CMK (cell line): ENCODE measurements around the gene EDDM13.
A peak's percentile ranks its signal among the peaks of the same experiment; 100 is the strongest.
"Not testable (repeated sequence)": the region's sequence is repeated elsewhere in the genome, so short reads cannot be mapped to it uniquely, and the experiment has no call there.

Experiments
- DNase-seq: peaks from one replicate; pipeline ENCODE4 v3.0.0-alpha.2; 2010; ENCODE audit warnings: low read depth

EDDM13 gene, protein sequence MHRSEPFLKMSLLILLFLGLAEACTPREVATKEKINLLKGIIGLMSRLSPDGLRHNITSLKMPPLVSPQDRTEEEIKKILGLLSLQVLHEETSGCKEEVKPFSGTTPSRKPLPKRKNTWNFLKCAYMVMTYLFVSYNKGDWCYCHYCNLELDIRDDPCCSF

DNA sequence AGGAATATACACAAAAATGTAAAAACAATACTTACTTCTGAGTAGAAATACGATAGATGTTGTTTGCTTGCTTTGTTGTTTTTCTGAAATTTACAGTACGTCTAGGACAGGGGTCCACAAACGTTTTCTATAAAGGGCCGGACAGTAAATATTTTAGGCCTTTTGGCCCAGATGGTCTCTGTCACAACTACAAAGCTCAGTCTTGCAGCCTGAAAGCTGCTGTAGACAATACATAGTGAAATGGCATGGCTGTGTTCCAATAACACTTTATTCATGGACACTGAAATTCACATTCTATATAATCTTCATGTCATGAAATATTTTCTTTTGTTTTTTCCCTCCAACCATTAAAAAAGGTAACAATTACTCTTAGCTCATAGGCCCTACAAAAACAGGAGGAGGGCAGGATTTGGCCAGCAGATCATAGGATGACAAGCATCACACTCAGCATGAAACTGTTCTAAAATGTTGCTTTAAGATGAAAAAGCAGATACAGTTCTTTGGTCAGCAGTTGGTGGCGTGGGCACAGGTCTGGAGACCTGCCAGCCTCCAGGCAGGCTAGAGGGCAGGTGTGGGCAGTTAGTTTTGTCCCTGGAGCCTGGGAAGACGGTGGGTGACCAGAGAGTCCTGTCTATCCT lies at the start of gene EDDM13:
Gene EDDM13 (plus strand): TSS at position 588 of the 638 bp plus-strand sequence. CDS start 87 bp downstream, outside the sequence.
- no peak for DNase-seq

DNA sequence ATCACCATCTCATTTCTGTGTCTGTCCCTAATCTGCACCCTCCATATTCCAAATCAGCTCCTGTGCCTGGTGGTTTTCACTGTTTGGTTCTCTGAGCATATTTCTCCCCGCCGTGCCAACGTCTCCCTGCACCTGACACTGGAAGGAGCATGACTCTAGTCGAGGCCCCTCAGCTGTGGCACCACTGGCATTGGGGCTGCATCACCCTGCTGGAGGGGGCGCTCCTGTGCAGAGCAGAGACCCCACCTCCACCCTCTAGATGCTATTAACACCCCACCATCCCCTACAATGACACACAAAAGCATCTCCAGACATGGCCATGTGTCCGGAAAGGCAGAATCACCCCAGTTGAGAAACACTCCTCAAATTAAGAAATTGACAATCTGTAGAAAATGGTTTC lies 49.6 kb upstream of the EDDM13 start:
- DNase-seq = no peak

DNA sequence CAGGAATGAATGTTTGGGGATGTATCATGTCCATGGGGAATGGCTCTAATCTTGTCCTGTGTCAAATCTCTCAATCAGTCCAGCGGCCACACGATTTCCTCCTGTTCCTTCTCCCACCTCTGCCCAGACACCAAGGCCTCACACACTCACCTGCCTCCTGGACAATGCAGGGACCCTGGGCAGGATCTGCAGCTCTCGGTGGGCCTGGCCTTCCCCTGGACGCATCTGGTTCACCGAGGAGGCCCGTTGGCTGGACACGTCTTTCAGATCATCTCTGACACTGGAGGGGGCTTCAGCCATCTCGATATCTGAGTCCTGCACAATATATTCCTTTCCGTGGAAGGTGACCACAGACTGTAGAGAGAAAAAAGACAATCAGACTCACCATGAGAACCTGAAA lies 49.1 kb upstream of the EDDM13 start:
- no peak for DNase-seq

DNA sequence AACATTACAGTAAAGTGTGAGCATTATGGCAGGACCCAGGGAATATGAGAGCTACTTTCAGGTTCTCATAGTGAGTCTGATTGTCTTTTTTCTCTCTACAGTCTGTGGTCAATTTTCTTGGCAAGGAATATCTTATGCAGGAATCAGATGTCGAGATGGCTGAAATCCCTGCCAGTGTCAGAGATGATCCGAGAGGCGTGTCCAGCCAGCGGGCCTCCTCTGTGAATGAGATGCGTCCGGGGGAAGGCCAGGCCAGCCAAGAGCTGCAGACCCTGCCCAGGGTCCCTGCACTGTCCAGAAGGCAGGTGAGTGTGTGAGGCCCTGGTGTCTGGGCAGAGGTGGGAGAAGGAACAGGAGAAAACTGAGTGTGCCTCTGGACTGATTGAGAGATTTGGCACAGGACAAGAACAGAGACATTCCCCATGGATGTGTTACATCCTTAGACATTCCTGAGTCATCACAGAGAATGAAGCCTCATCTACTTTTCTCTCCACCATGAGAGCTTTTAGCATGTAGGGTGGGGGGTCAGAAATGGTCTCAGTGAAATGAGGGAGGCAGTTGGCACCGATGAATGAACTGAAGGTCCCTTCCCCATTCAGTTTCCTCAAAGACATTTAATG lies 27.3 kb upstream of the EDDM13 start:
- DNase-seq = no peak

DNA sequence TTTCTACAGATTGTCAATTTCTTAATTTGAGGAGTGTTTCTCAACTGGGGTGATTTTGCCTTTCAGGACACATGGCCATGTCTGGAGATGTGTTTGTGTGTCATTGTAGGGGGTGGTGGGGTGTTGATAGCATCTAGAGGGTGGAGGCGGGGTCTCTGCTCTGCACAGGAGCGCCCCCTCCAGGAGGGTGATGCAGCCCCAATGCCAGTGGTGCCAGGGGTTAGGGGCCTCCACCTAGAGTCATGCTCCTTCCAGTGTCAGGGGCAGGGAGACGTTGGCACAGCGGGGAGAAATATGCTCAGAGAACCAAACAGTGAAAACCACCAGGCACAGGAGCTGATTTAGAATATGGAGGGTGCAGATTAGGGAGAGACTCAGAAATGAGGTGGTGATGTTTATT lies 26.8 kb upstream of the EDDM13 start:
- not testable (repeated sequence) for DNase-seq

DNA sequence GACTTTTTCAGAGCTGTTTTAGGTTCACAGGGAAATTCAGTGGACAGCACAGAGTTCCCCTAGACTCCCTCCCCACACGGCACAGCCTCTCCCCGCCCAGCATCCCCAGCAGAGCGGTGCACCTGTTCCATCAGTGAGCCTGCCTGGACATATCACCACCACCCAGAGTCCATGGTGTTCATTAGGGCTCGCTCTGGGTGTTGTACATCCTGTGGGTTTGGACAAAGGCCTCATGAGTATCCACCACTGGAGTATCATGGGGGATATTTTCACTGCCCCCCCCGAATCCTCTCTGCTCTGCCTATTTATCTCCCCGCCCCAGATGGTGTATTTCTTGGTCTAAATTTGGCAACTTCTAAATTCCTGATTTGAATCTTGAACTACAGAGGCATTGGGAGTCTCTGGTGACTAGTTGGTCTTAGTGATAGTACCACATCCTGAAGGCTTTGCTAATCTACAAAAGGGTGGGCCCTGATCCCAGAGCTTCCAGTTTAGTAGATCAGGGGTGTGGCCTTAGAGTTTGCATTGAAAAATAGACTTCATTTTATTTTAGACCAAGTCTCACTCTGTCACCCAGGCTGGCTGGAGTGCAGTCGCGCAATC lies 23.7 kb upstream of the EDDM13 start:
- DNase-seq = peak; percentile 51

DNA sequence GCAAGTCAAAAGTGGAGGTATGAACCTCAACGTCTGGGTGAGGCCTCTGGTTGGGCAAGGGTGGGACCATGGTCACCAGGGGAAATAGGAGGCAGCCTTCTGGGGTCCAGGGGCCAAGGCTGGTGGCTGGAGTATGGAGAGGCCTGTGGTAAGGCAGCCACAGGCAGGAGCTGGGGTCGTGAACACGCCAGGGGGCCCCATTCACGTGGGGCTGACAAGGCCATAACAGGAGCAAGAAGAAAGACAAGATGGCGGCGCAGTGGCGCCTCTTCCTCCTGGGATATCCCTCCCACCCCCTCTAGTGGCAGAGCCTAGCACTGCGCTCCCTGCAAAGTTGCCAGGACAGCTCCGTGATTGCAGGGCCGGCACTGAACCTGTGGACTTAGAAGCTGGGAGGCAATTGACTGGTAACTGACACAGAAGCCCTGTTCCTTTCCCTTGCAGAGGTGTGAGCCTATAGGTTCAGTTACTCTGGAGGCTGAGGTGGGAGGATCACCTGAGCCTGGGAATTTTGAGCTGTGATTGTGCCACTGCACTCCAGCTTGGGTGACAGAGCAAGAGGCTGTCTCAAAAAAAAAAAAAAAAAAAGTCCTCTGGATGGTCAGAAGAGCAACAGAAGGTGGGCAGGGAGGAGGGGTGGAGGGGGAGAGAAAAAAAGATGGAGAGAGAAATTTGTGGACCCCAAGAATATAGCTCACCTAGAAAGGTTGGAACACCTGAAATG lies 19.7 kb upstream of the EDDM13 start:
- DNase-seq = peak; percentile 39

DNA sequence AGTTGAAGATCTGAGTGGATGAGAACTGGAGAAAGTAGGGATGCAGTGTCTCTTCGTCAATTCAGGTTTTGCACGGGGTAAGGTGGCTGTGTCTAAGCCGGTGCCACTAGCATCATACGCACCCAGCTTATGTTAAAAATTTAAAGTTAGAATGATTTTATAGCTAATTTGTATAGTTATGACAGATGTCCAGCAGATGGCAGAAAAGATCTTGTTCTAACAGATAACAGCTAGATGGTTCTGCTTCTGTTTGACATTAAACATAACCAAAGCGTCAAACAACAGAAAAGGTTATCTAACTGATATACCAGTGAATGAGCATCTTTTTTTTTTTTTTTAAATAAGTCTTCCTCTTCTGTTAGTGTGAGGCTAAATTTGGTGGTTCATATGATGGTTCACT lies 18.8 kb upstream of the EDDM13 start:
- peak; percentile 35 for DNase-seq

DNA sequence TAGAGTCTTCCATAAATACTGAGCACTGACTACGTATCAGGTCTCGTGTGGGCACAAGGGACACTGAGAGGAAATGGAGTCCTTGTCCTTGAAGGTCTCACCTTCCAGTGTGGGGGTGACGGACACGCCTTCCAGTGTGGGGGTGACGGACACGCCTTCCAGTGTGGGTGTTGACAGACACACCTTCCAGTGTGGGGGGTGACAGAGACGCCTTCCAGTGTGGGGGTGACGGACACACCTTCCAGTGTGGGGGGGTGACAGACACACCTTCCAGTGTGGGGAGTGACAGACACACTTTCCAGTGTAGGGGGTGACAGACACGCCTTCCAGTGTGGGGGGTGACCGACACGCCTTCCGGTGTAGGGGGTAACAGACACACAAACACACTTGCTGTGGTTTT lies 14.3 kb upstream of the EDDM13 start:
- no peak for DNase-seq

DNA sequence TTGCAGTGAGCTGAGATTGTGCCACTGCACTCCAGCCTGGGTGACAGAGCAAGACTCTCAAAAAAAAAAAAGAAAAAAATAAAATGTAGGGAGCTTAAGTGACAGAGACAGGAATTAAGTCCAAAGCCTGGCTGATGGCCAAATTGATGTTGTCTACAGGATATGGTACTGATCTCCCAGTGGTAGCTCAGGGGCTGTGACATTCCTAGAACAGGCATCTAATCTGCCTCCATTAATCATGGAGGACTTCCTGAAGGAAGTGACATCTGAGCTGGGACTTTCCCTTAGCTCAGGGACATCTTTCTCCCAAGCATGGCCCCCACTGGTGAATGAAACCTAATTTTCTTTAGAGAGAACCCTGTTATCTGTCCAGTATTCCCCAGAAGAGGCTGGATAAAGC lies 11.4 kb upstream of the EDDM13 start:
- DNase-seq = peak; percentile 36

DNA sequence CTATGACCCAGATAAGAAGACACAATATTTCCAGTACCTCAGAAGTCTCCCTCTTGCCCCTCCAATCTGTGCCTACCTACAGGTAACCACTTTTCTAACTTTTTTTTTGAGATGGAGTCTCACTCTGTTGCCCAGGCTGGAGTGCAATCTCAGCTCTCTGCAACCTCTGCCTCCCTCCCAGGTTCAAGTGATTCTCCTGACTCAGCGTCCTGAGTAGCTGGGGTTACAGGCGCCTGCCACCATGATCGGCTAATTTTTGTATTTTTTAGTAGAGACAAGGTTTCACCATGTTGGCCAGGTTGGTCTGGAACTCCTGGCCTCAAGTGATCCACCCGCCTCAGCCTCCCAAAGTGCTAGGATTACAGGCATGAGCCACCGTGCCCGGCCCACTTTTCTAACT lies 10.6 kb upstream of the EDDM13 start:
- not testable (repeated sequence) for DNase-seq

DNA sequence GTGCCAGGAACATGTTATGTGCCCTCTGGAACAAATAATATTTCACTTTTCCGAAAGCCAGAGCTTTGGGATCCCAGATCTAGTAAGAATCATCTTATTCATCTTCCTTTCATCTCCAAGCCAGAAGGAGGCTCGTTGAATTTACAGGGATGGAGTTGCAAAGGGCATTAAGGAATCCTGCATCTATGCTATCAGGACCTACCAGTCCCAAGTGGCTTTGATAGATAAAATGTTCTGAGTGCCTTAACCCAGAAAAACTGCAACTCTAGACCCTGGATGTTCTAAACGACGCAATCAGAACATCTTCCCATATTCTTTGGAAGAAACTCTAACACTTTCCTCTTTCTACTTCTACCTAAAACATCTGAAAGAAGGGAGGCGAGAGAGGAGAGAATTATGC lies 9.2 kb upstream of the EDDM13 start:
- no peak for DNase-seq

DNA sequence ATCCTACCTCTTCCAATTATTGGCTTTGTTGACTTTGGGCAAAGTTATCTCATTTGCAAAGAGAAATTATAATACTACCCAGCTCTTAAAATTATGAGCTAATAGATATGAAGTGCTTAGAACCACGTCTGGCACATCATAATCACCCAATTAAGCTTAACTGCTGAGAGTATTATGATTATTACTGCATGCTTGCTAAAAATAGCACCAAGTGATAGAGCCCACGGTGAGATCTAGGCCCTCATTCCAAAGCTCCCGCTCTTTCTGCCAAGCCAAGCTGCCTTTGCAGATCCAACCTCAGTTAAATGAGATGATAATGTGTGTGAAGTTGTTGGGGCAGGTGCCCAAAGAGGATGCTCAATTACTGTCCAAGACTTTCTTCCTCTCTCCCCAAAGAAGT lies 6.5 kb upstream of the EDDM13 start:
- DNase-seq = no peak

DNA sequence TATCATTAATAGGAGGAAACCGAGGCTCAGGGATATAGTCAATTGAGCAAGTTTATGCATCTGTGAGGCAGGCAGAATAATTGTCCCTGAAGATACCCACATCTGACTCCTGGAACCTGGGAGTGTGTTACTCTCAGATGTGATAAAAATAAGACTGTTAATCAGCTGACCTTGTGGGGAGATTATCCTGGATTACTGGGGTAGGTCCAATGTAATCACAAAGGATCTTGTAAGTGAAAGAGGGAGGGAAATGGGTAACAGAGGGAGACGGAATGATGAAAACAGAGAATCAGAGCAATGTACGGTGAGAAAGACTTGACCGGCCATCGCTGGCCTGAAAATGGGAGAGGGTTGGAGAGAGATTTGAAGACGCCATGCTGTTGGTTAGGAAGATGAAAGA lies 3.2 kb upstream of the EDDM13 start:
- DNase-seq = no peak

DNA sequence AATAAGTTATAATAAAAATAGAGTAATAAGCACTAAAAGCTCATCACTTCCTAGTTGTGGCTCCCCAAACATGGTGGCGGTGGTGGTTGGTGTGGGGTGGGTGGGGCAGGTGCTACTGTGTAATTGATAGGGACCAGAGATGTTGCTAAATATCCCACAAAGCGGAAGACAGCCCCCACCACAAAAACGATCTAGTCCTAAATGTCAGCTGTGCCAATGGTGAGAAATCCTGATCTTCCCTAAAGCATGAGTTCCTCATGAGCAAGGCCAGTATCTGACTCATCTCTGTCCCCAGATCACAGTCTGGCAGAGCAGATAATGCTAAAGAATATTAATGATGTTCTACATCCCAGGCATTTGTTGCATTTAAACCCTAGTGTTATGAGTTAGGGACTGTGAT lies 1.9 kb upstream of the EDDM13 start:
- peak; percentile 98 for DNase-seq

DNA sequence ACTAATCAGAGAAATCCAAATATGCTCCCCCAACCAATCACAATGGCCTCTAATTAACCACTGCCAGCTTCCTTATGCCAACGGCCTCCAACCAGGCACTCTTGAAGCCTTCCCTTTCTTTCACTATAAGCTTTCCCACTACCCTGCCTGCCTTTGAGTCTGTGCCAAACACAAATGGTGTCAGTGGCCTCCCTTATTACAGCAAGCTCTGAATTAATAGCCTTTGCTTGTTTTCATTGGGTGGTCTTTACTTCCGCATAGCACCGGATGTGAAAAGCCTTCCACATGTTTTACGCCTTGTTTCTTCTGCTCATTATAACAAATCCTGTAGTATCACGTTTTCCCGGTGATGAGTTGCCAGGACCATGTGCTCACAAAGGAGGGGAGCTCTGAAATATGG lies 1.4 kb upstream of the EDDM13 start:
- DNase-seq = no peak

DNA sequence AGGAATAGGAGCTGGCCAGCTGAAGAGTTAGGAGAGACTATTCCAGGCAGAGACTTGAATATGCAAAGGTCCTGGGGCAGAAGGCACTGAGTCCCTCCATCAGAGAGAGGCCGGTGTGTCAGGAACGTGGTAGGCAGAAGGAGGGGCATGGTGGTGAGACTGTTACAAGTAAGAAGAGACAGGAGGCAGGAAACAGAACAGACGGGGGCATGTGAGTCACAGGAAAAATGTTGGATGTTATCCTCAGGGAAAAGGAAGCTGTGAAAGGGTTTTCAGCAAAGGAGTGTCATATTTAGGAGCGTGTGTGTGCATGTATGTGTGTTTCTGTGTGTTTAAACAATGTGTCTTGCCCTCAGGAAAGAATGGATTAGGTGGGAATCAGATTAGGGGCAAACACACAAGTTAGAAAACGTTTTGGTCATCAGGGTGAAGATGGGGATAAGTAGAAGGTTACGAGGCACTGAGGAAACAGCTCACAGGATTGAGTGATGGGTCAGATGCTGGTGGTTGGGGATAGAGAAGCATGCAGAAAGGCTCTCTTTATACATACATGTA lies 1.1 kb downstream of the EDDM13 start:
- no peak for DNase-seq

DNA sequence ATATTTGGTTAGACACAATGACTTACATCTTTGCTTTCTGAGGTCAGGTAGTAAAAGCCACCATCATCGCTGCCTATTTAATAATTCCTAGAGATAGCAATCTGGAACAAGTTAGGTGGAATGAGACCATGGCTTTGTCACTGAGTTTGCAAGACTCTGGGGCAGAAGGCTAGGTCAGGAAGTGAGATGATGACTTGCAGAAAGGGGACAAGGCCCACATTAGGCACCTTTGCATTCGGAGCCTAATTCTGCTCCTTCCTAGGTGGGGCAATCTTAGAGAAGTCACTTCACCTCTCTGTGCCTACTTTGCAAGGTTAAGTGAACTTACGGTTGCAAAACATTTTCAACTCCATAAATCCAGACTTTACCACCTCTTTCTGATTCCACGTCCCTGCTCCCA lies 10.3 kb downstream of the EDDM13 start:
- no peak for DNase-seq

DNA sequence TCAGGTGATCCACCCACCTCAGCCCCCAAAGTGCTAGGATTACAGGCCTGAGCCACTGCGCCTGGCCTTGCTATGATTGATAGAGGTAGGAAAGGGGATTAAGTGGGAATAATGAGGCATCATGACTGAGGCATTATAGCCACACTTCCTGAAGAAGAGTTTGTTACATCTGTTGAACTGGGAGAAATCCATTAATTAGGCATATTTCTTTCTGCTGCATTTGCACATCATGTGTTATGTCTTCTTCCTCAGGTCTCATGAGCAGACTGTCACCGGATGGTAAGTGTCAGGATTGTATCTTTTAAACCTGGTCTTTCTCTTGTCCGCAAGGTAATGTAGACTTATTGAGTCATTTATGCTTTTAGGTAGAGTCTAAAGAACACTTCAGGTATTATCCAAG lies 12.2 kb downstream of the EDDM13 start:
- DNase-seq = no peak

DNA sequence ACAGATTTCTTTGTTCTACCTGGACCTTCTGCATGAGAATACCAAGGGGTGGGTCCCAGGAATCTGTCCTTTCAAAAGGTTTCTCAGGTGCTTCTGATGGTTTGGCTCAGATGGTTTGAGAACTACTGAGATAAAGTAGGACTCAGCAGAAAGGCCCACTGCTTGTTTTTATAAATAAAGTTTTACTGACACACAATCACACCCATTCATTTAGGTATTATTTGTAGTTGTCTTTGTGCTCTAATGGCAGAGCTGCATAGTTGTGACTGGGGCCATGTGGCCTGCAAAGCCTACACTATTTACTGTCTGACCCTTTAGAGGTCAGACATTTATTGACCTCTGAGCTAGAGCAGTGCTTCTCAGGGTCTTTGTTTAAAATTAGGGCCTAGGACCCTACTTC lies 17.6 kb downstream of the EDDM13 start:
- DNase-seq = no peak

DNA sequence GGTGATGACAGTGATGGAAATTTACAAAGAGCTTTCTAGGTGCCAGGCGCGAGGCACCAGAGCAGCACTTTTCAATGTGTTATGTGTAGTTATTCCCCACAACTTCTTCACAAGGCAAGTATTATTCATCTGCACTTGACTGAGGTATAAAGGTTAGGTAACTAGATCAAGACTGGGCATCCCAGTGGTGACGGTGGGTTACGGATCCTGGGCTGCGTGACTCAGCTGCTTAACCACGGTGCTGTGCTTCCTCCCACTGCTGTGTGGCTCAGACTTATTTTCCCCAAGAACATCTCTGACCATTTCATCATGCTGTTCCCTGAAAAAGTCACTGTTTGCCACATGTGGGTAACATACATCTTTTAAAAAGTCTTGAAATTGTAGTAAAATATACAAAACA lies 19.3 kb downstream of the EDDM13 start:
- DNase-seq = no peak

DNA sequence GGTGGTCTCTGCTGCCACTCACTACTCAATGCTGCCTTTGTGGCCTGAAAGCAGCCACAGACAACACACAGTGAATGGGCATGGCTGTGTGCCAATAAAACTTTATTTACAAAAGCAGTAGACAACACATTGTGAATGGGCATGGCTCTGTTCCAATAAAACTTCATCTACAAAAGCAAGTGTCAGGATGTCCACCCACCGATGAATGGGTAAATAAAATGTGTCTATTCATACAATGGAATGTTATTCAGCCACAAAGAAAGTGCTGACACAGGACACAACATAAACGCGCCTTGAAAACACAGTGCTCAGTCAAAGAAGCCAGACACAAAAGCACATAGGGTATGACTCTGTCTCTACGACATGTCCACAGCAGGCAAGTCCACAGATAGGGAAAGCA lies 22.0 kb downstream of the EDDM13 start:
- no peak for DNase-seq
